ENCODE results near the gene SGO2. TPM values are rescaled to one million over a fixed set of nuclear protein-coding genes. Genes with fewer than 3 reads are reported as not detected.

The SGO2 gene
- total RNA-seq, 1 experiment from 2014 or later, result 25.4 TPM

GRCh38 chr2:200534572-200534971 is 8.6 kb downstream of the SGO2 start:
- Histone ChIP-seq H4K20me1 (ENCODE audit: insufficient read depth) (no peaks in the 10 kb centered on the region), H2AFZ (ENCODE audit: low read depth, low read length, poor library complexity, severe bottlenecking) (no peak overlapping the region), H3K36me3 (ENCODE audit: control insufficient read depth in 1 of 2, insufficient read depth in 2 of 2, low read length in 2 of 2) (peaks cover 9 to 14% of the 10 kb centered on the region in 2 experiments; a peak in 2 of 4 replicates), H3K27me3 (ENCODE audit: insufficient read depth, low read length) (no peaks in the 10 kb centered on the region), H3K27ac (ENCODE audit: low read depth, low read length) (no peak overlapping the region), H3K4me1 (ENCODE audit: control insufficient read depth in 1 of 2, insufficient read depth in 2 of 2, low read length in 2 of 2) (no peaks in the 10 kb centered on the region), H3K9me2 (ENCODE audit: insufficient read depth) (no peaks in the 10 kb centered on the region), H3K9ac (ENCODE audit: low read length) (no peak overlapping the region), H3K4me2 (ENCODE audit: low read length) (no peak overlapping the region), H3K9me3 (ENCODE audit: control insufficient read depth in 1 of 2, insufficient read depth in 1 of 2, low read depth in 1 of 2, low read length in 2 of 2) (no peaks in the 10 kb centered on the region; a peak in 1 of 4 replicates), H3K4me3 (replicated peaks in 1 of 2; ENCODE audit: low read depth in 1 of 2, low read length in 2 of 2) (no peak overlapping the region), H3K79me2 (ENCODE audit: insufficient read depth, low read length) (peaks cover 51% of the 10 kb centered on the region)
- DNase-seq (ENCODE audit: low read depth, low spot score) (no peak), ATAC-seq (no peak)
- ChIA-PET RAD21 (ENCODE audit: low non-redundant PET in 1 of 2, low total read pairs in 2 of 2, uncharacterized antibody in 2 of 2, unreplicated experiment in 2 of 2) (no interaction called here), CTCF (no interaction called here), POLR2A (no interaction called here)
- intact Hi-C loops (cut with micrococcal nuclease), result no loop called here
- BruUV-seq (replicated peaks), result no TSS peak
- no peak for TF ChIP-seq CTCF (IDR thresholded peaks at IDR 0.05 in 2 of 3, conservative IDR thresholded peaks at IDR 0.05 in 1 of 3; ENCODE audit: borderline replicate concordance in 1 of 3, insufficient read depth in 1 of 3, low read depth in 2 of 3, low read length in 2 of 3)
- TF ChIP-seq MAX (IDR thresholded peaks at IDR 0.05), result no peak
- TF ChIP-seq YY1 (IDR thresholded peaks at IDR 0.05; ENCODE audit: extremely low read depth, insufficient replicate concordance, low read depth, low read length), result no peak

- no peaks in the 10 kb centered on the region for H4K20me1 ChIP-seq (ENCODE audit: insufficient read depth)
- intact Hi-C loops (cut with micrococcal nuclease), result no loop called here
- peaks cover 10 to 30% of the 10 kb centered on the region in 2 experiments; a peak in 3 of 4 replicates for H3K36me3 ChIP-seq (ENCODE audit: control insufficient read depth in 1 of 2, insufficient read depth in 2 of 2, low read length in 2 of 2)
- no peaks in the 10 kb centered on the region for H3K9me2 ChIP-seq (ENCODE audit: insufficient read depth)
- H2AFZ ChIP-seq (ENCODE audit: low read depth, low read length, poor library complexity, severe bottlenecking), result no peak overlapping the region
- no peak overlapping the region for H3K27ac ChIP-seq (ENCODE audit: low read depth, low read length)
- ChIA-PET RAD21 (ENCODE audit: low non-redundant PET in 1 of 2, low total read pairs in 2 of 2, uncharacterized antibody in 2 of 2, unreplicated experiment in 2 of 2) (no interaction called here), CTCF (no interaction called here), POLR2A (interaction anchor here (0.7 kb wide), 1 partner anchor 710 kb away, joined by 3 read pairs; no protein-coding TSS in a partner anchor)
- no peak overlapping the region for H3K4me2 ChIP-seq (ENCODE audit: low read length)
- H3K4me3 ChIP-seq (replicated peaks in 1 of 2; ENCODE audit: low read depth in 1 of 2, low read length in 2 of 2), result no peak overlapping the region
- no peaks in the 10 kb centered on the region for H3K4me1 ChIP-seq (ENCODE audit: control insufficient read depth in 1 of 2, insufficient read depth in 2 of 2, low read length in 2 of 2)
- no peaks in the 10 kb centered on the region for H3K27me3 ChIP-seq (ENCODE audit: insufficient read depth, low read length)
- DNase-seq (ENCODE audit: low read depth, low spot score), result no peak
- H3K9ac ChIP-seq (ENCODE audit: low read length), result no peak overlapping the region
- BruUV-seq (replicated peaks), result no TSS peak
- no peak for ATAC-seq
- H3K9me3 ChIP-seq (ENCODE audit: control insufficient read depth in 1 of 2, insufficient read depth in 1 of 2, low read depth in 1 of 2, low read length in 2 of 2), result no peaks in the 10 kb centered on the region; a peak in 1 of 4 replicates
- H3K79me2 ChIP-seq (ENCODE audit: insufficient read depth, low read length), result peaks cover 17% of the 10 kb centered on the region
- TF ChIP-seq POLR2A (IDR thresholded peaks at IDR 0.05; ENCODE audit: borderline replicate concordance, extremely low read depth, insufficient read depth, insufficient read length), result no peak
- TF ChIP-seq SP1 (IDR thresholded peaks at IDR 0.05; ENCODE audit: low read depth), result no peak
- TF ChIP-seq SRF (IDR thresholded peaks at IDR 0.05; ENCODE audit: low read depth), result no peak
- TF ChIP-seq ZFX (IDR thresholded peaks at IDR 0.05), result no peak
- no peak for TF ChIP-seq ZNF274 (IDR thresholded peaks at IDR 0.05; ENCODE audit: low read depth, low read length)
- TF ChIP-seq TCF7L2 (IDR thresholded peaks at IDR 0.05; ENCODE audit: borderline replicate concordance, extremely low read depth, insufficient read depth, insufficient read length), result no peak
- TF ChIP-seq CEBPB (IDR thresholded peaks at IDR 0.05; ENCODE audit: low read depth), result no peak
- no peak for TF ChIP-seq EZH2 (IDR thresholded peaks at IDR 0.05)
- TF ChIP-seq CBX3 (IDR thresholded peaks at IDR 0.05; ENCODE audit: low read depth), result no peak
- TF ChIP-seq SIN3A (IDR thresholded peaks at IDR 0.05; ENCODE audit: low read depth), result no peak
- TF ChIP-seq ATF3 (IDR thresholded peaks at IDR 0.05), result no peak
- TF ChIP-seq MAX (IDR thresholded peaks at IDR 0.05), result no peak
- no peak for TF ChIP-seq REST (IDR thresholded peaks at IDR 0.05; ENCODE audit: low read depth)
- no peak for TF ChIP-seq YY1 (IDR thresholded peaks at IDR 0.05; ENCODE audit: extremely low read depth, insufficient replicate concordance, low read depth, low read length)
Measured at GRCh38 chr2:200538139-200538538, 12.1 kb downstream of the SGO2 start.
